Prostate gland (tissue), 2 donors: ENCODE data around the gene DCAF11.

Experiments used
- POLR2AphosphoS5 ChIP-seq: sonication (generic); formaldehyde crosslinking; IDR thresholded peaks from one replicate; pipeline ENCODE4 v1.6.1; 2017; ENCODE audit warnings: antibody characterized with exemption
- TF ChIP-seq, protein P1 (sequence below), 4 experiments: fragments of 200-600 bp in 2 of 4; fragments of 450-650 bp in 2 of 4; sonication (generic) in 2 of 4; IDR thresholded peaks; 1 replicate in 3 of 4; 2 replicates in 1 of 4; pipeline ENCODE4 v1.5.1; 2016 to 2019; ENCODE audit warnings: antibody characterized with exemption in 4 of 4, mild to moderate bottlenecking in 2 of 4, moderate library complexity in 2 of 4

DNA sequence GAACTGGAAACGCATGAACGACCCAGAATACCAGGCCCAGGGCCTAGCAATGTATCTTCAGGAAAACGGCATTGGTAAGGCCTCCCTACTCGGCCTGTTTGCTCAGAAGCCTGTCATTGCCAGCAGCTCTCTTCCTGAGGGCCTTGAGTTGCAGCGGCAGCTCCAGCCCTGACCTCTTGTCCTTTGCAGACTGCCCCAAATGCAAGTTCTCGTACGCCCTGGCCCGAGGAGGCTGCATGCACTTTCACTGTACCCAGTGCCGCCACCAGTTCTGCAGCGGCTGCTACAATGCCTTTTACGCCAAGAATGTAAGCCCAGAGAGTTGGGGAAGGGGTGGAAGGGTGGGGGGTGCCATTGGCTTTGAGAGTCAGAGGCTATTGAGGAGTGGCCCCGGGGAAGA lies 42.8 kb downstream of the DCAF11 start:
- TF ChIP-seq, protein P1, sequence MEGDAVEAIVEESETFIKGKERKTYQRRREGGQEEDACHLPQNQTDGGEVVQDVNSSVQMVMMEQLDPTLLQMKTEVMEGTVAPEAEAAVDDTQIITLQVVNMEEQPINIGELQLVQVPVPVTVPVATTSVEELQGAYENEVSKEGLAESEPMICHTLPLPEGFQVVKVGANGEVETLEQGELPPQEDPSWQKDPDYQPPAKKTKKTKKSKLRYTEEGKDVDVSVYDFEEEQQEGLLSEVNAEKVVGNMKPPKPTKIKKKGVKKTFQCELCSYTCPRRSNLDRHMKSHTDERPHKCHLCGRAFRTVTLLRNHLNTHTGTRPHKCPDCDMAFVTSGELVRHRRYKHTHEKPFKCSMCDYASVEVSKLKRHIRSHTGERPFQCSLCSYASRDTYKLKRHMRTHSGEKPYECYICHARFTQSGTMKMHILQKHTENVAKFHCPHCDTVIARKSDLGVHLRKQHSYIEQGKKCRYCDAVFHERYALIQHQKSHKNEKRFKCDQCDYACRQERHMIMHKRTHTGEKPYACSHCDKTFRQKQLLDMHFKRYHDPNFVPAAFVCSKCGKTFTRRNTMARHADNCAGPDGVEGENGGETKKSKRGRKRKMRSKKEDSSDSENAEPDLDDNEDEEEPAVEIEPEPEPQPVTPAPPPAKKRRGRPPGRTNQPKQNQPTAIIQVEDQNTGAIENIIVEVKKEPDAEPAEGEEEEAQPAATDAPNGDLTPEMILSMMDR (IDR thresholded peaks at IDR 0.05), result no peak
- TF ChIP-seq POLR2AphosphoS5, result no peak
